K562 (cell line): ENCODE measurements around the gene USP28. TPM values are rescaled to one million over a fixed set of nuclear protein-coding genes. Genes with fewer than 3 reads are reported as not detected.

Experiments used
- CREB5 ChIP-seq: fragments of 250-450 bp; sonication (Bioruptor Pico); IDR thresholded peaks from 2 replicates; pipeline ENCODE4 v1.5.0; 2020; ENCODE audit warnings: mild to moderate bottlenecking
- HSF4 ChIP-seq: fragments of 250-450 bp; sonication (Bioruptor Pico); IDR thresholded peaks from 2 replicates; pipeline ENCODE4 v2.1.2; 2022; ENCODE audit warnings: mild to moderate bottlenecking, moderate library complexity, borderline replicate concordance
- KLF16 ChIP-seq: IDR thresholded peaks from 2 replicates; pipeline ENCODE4 v1.6.1; 2016; ENCODE audit warnings: antibody characterized with exemption
- MBD2 ChIP-seq: sonication (generic); IDR thresholded peaks from 2 replicates; pipeline ENCODE4 v1.6.1; 2016; ENCODE audit warnings: low read depth, borderline replicate concordance
- MEF2A ChIP-seq: IDR thresholded peaks from 2 replicates; pipeline ENCODE4 v1.6.1; 2011; ENCODE audit warnings: low read depth, mild to moderate bottlenecking, low read length, moderate library complexity; ENCODE audit not compliant: control insufficient read depth
- NCOA6 ChIP-seq: fragments of 450-650 bp; IDR thresholded peaks from 2 replicates; pipeline ENCODE4 v1.6.1; 2017; ENCODE audit warnings: mild to moderate bottlenecking
- POLR2AphosphoS5 ChIP-seq: IDR thresholded peaks from 2 replicates; pipeline ENCODE4 v1.6.1; 2011; ENCODE audit warnings: mild to moderate bottlenecking, low read depth, low read length, moderate library complexity; ENCODE audit not compliant: control insufficient read depth, insufficient read depth
- POLR3A ChIP-seq: IDR thresholded peaks from 2 replicates; pipeline ENCODE4 v1.6.1; 2011; ENCODE audit warnings: borderline replicate concordance, mild to moderate bottlenecking, moderate library complexity; ENCODE audit not compliant: insufficient read length, insufficient read depth; ENCODE audit errors: extremely low read depth
- RBM15 ChIP-seq: fragments of 200-400 bp; formaldehyde crosslinking; IDR thresholded peaks from 2 replicates; pipeline ENCODE4 v1.6.1; 2018; ENCODE audit warnings: mild to moderate bottlenecking, low read length, moderate library complexity; ENCODE audit not compliant: insufficient read depth
- SRF ChIP-seq, 2 experiments: fragments of 250-450, 450-650 bp in 1 of 2; sonication (Bioruptor Pico) in 1 of 2; sonication (generic) in 1 of 2; formaldehyde crosslinking; IDR thresholded peaks; 2 replicates each; pipeline versions ENCODE4 v1.5.0 to v1.5.1; 2020 to 2022; ENCODE audit warnings: mild to moderate bottlenecking in 1 of 2, missing genetic modification reagents in 1 of 2
- STAG1 ChIP-seq: sonication (generic); formaldehyde crosslinking; IDR thresholded peaks from 2 replicates; pipeline ENCODE4 v1.5.0; 2020; ENCODE audit warnings: missing genetic modification reagents, borderline replicate concordance
- TCF15 ChIP-seq: fragments of 250-450 bp; sonication (Bioruptor Pico); IDR thresholded peaks from 2 replicates; pipeline ENCODE4 v1.8.0; 2022; ENCODE audit warnings: moderate library complexity, mild to moderate bottlenecking, inconsistent platforms
- U2AF1 ChIP-seq: fragments of 200-400 bp; formaldehyde crosslinking; optimal IDR thresholded peaks from 2 replicates; pipeline ENCODE3; 2017; ENCODE audit warnings: mild to moderate bottlenecking, low read depth, low read length, moderate library complexity
- ZBED1 ChIP-seq: IDR thresholded peaks from 2 replicates; pipeline ENCODE4 v1.6.1; 2014
- ZNF407 ChIP-seq: fragments of 450-650 bp; IDR thresholded peaks from 2 replicates; pipeline ENCODE4 v1.6.1; 2016; ENCODE audit warnings: low read depth
- ZNF41 ChIP-seq: fragments of 250-450 bp; sonication (Bioruptor Pico); conservative IDR thresholded peaks from 2 replicates; pipeline ENCODE4 v1.4.0; 2020; ENCODE audit warnings: mild to moderate bottlenecking
- ZNF766 ChIP-seq: fragments of 200-800 bp; sonication (Bioruptor generic); conservative IDR thresholded peaks from 2 replicates; pipeline ENCODE4 v1.6.1; 2016; ENCODE audit warnings: missing genetic modification characterization, missing compliant biosample characterization
- ZZZ3 ChIP-seq: fragments of 450-650 bp; IDR thresholded peaks from 2 replicates; pipeline ENCODE4 v1.6.1; 2016; ENCODE audit warnings: antibody characterized with exemption, mild to moderate bottlenecking, moderate library complexity
- polyA plus RNA-seq, 8 experiments: library from polyadenylated mRNA; depleted of rRNA in 4 of 8; stranded (reverse) in 5 of 8; unstranded in 3 of 8; fragments of >200 nt; fragmentation: Nextera tagmentation in 2 of 8; fragmentation: Illumina TruSeq in 1 of 8; extraction: Ambion mirVana in 2 of 8; extraction: Trizol in 1 of 8; gene quantifications; 2 replicates each; pipeline versions ENCODE4 v1.2.1 to v1.2.3, GENCODE V29; 2011 to 2014; ENCODE audit warnings: inconsistent platforms in 1 of 8, missing spikeins in 1 of 8
- total RNA-seq, 7 experiments: library from RNA; depleted of rRNA in 6 of 7; stranded (reverse); fragments of >200 nt in 6 of 7; fragmentation: Illumina TruSeq in 2 of 7; extraction: Trizol in 2 of 7; gene quantifications; 2 replicates each; pipeline versions ENCODE4 v1.2.1 to v1.2.3, GENCODE V29; 2011 to 2021; ENCODE audit warnings: low replicate concordance in 1 of 7

Gene USP28
- total and polyA plus RNA-seq, 9 of the 15 experiments (the other 6 are each of a cell fraction or from before 2014, with no cell fraction given) = 3.7 to 42.7 (median 20.3) TPM

DNA sequence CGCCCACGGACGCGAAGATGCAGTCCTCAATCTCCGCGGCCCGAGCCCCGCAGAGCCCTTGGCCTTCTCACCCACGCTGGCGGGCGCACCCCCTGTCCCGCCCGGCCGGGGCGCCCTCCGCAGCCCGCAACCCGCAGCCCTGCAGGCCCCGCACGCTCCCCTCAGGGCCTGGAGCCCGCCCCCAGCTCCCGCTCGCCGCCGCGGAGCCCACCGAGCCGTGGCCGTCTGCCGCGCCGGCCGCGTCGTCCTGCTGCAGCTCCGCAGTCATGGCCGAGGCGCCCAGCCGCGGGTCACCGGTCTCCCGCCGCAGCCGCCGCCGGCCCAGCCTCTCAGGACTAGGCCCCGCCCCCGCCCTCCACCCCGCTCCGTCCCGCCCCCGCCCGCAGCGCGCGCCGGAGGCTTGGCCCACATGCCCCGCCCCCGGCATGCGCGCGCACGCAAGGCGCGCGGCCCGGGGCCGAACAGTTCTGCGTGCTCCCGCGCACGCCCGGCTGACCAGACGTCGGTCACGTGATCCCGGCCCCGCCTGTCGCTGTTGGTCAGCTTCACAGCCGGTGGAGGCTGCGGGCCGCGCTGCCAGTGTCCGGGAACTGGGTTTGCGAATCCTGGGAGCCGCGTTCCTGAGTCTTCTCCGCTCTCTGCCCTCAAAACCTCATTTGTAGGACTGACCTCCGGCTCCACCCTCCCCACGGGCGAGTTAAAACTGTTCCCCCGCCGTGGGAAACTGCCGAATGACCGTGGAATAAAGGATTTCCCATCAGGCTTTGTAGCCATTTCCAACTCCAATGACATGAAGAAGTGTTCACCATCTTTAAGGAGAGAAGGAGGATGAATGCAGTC, at the start of gene USP28 (continued):
- TF ChIP-seq CREB5 (CRISPR knock-in tag) (no peak), STAG1 (no peak), MEF2A (no peak), U2AF1 (no peak), MBD2 (peak; percentile 69; the same call in 1 of the 2 replicates), NCOA6 (peak; percentile 44; the same call in 1 of the 2 replicates), ZNF41 (CRISPR knock-in tag) (no peak; the same call in 1 of the 2 replicates), SRF (CRISPR knock-in tag; IDR thresholded peaks at IDR 0.05) (peak in 1 of 2 experiments; percentile 42; a peak in 2 of 4 replicates), ZNF407 (no peak), HSF4 (CRISPR knock-in tag) (no peak), KLF16 (no peak), RBM15 (no peak), POLR2AphosphoS5 (peak; percentile 93), TCF15 (CRISPR knock-in tag) (no peak), ZZZ3 (no peak), POLR3A (no peak), ZBED1 (no peak), ZNF766 (CRISPR knock-in tag) (peak; percentile 69; the same call in 1 of the 2 replicates)
